ELF-1 (cell line): ENCODE measurements around the gene NHLRC2.
"Not testable (repeated sequence)": the region's sequence is repeated elsewhere in the genome, so short reads cannot be mapped to it uniquely, and the experiment has no call there.

Source experiments
- DNase-seq: peaks from one replicate; pipeline ENCODE4 v3.0.0-alpha.2; 2016; ENCODE audit warnings: low read depth, low spot score

Gene NHLRC2

GRCh38 chr10:113854013-113854760, at the start of gene NHLRC2, which contains the start of gene DCLRE1A:
Gene NHLRC2, plus strand, starts transcription at chr10:113854661. Its CDS starts 212 bp downstream, at chr10:113854873.
Gene DCLRE1A, minus strand, starts transcription at chr10:113854082. Its CDS starts 900 bp downstream, at chr10:113853182.
- DNase-seq, result peak; percentile 85

- no peak for DNase-seq
Measured at GRCh38 chr10:113806503-113806902, 48.0 kb upstream of the NHLRC2 start.

GRCh38 chr10:113808168-113808567, 46.3 kb upstream of the NHLRC2 start:
- DNase-seq, result no peak

- not testable (repeated sequence) for DNase-seq
Measured at GRCh38 chr10:113814700-113815099, 39.8 kb upstream of the NHLRC2 start.

GRCh38 chr10:113819989-113820388, 34.5 kb upstream of the NHLRC2 start:
- DNase-seq, result no peak

GRCh38 chr10:113820507-113820906, 34.0 kb upstream of the NHLRC2 start:
- peak; percentile 45 for DNase-seq

- peak; percentile 12 for DNase-seq
Measured at GRCh38 chr10:113821306-113821705, 33.2 kb upstream of the NHLRC2 start.

GRCh38 chr10:113822174-113822573, 32.3 kb upstream of the NHLRC2 start:
- no peak for DNase-seq

- DNase-seq, result no peak
Measured at GRCh38 chr10:113823389-113823788, 31.1 kb upstream of the NHLRC2 start.

- no peak for DNase-seq
Measured at GRCh38 chr10:113825791-113826190, 28.7 kb upstream of the NHLRC2 start.

- DNase-seq, result not testable (repeated sequence)
Measured at GRCh38 chr10:113828567-113828966, 25.9 kb upstream of the NHLRC2 start.

- no peak for DNase-seq
Measured at GRCh38 chr10:113842171-113842570, 12.3 kb upstream of the NHLRC2 start.

GRCh38 chr10:113843972-113844485, 10.4 kb upstream of the NHLRC2 start:
- DNase-seq, result peak; percentile 8

- no peak for DNase-seq
Measured at GRCh38 chr10:113846036-113846435, 8.4 kb upstream of the NHLRC2 start.

- no peak for DNase-seq
Measured at GRCh38 chr10:113849140-113849803, 5.2 kb upstream of the NHLRC2 start.

- DNase-seq, result no peak
Measured at GRCh38 chr10:113849946-113850345, 4.5 kb upstream of the NHLRC2 start.

GRCh38 chr10:113853578-113854012, 866 bp upstream of the NHLRC2 start:
- DNase-seq, result no peak

- DNase-seq, result peak; percentile 73
Measured at GRCh38 chr10:113854761-113855588, 514 bp downstream of the NHLRC2 start.

- no peak for DNase-seq
Measured at GRCh38 chr10:113856563-113856962, 2.1 kb downstream of the NHLRC2 start.

GRCh38 chr10:113857210-113857609, 2.7 kb downstream of the NHLRC2 start:
- no peak for DNase-seq

GRCh38 chr10:113858541-113858940, 4.1 kb downstream of the NHLRC2 start:
- DNase-seq, result no peak

GRCh38 chr10:113859261-113859660, 4.8 kb downstream of the NHLRC2 start:
- no peak for DNase-seq
